ENCODE data around the gene SALL4.

- TF ChIP-seq POLR2AphosphoS5 (IDR thresholded peaks at IDR 0.05) (no peak), EP300 (IDR thresholded peaks at IDR 0.05) (no peak)
These were observed 31.0 kb upstream of the SALL4 start for GRCh38 chr20:51833326-51833725.
